K562 (cell line): ENCODE results near the gene FBXL13. TPM values are rescaled to one million over a fixed set of nuclear protein-coding genes. Genes with fewer than 3 reads are reported as not detected.

ENCODE experiments used
- ELF4 ChIP-seq: fragments of 450-650 bp; formaldehyde crosslinking; IDR thresholded peaks from 2 replicates; pipeline ENCODE4 v1.4.0; 2022; ENCODE audit warnings: missing genetic modification characterization
- ESRRA ChIP-seq: fragments of 450-650 bp; IDR thresholded peaks from 2 replicates; pipeline ENCODE4 v1.6.1; 2014; ENCODE audit warnings: low read depth, mild to moderate bottlenecking, moderate library complexity, borderline replicate concordance
- FOSL1 ChIP-seq: fragments of 200-800 bp; sonication (Bioruptor generic); conservative IDR thresholded peaks from 2 replicates; pipeline ENCODE4 v1.6.1; 2016; ENCODE audit warnings: missing genetic modification characterization, missing compliant biosample characterization
- HCFC1 ChIP-seq: IDR thresholded peaks from 2 replicates; pipeline ENCODE4 v1.6.1; 2012; ENCODE audit warnings: low read depth, low read length, improper control_type of control experiment
- HOXB6 ChIP-seq: fragments of 250-450 bp; sonication (Bioruptor Pico); IDR thresholded peaks from 2 replicates; pipeline ENCODE4 v1.5.1; 2022; ENCODE audit warnings: mild to moderate bottlenecking, borderline replicate concordance
- LCOR ChIP-seq: sonication (generic); formaldehyde crosslinking; IDR thresholded peaks from 2 replicates; pipeline ENCODE4 v1.8.0; 2022; ENCODE audit warnings: mild to moderate bottlenecking, missing genetic modification reagents
- LEF1 ChIP-seq: fragments of 450-650 bp; IDR thresholded peaks from 2 replicates; pipeline ENCODE4 v1.6.1; 2016; ENCODE audit warnings: mild to moderate bottlenecking
- MAZ ChIP-seq, 2 experiments: fragments of 450-650 bp in 1 of 2; sonication (generic) in 1 of 2; formaldehyde crosslinking; IDR thresholded peaks in 1 of 2; conservative IDR thresholded peaks in 1 of 2; 2 replicates each; pipeline versions ENCODE4 v1.4.0 to v1.5.0; 2020; ENCODE audit warnings: mild to moderate bottlenecking in 1 of 2, missing genetic modification reagents in 1 of 2
- MEF2A ChIP-seq: IDR thresholded peaks from 2 replicates; pipeline ENCODE4 v1.6.1; 2011; ENCODE audit warnings: low read depth, mild to moderate bottlenecking, low read length, moderate library complexity; ENCODE audit not compliant: control insufficient read depth
- MEF2D ChIP-seq: conservative IDR thresholded peaks from 2 replicates; pipeline ENCODE4 v1.6.1; 2016; ENCODE audit warnings: low read depth, missing genetic modification characterization, missing compliant biosample characterization
- NCOR1 ChIP-seq: fragments of 450-650 bp; IDR thresholded peaks from 2 replicates; pipeline ENCODE4 v1.6.1; 2016; ENCODE audit warnings: mild to moderate bottlenecking, moderate library complexity
- PHB2 ChIP-seq: fragments of 450-650 bp; IDR thresholded peaks from 2 replicates; pipeline ENCODE4 v1.6.1; 2017; ENCODE audit warnings: low read depth
- PRDM10 ChIP-seq: fragments of 450-650 bp; IDR thresholded peaks from 2 replicates; pipeline ENCODE4 v1.6.1; 2018; ENCODE audit not compliant: partially characterized antibody
- SIRT6 ChIP-seq: IDR thresholded peaks from one replicate; pipeline ENCODE4 v1.6.1; 2012; ENCODE audit warnings: low read depth, mild to moderate bottlenecking, control low read depth, inconsistent platforms, low read length, moderate library complexity
- SNAPC5 ChIP-seq: fragments of 250-450 bp; sonication (Bioruptor Pico); IDR thresholded peaks from 2 replicates; pipeline ENCODE4 v1.8.0; 2021; ENCODE audit warnings: moderate library complexity, mild to moderate bottlenecking, inconsistent platforms
- STAT5A ChIP-seq: IDR thresholded peaks from 2 replicates; pipeline ENCODE4 v1.6.1; 2012; ENCODE audit warnings: low read length, inconsistent platforms, borderline replicate concordance
- TEAD4 ChIP-seq, 2 experiments: sonication (generic) in 1 of 2; formaldehyde crosslinking in 1 of 2; IDR thresholded peaks; 2 replicates each; pipeline versions ENCODE4 v1.6.1 to v1.8.0; 2012 to 2022; ENCODE audit warnings: borderline replicate concordance in 1 of 2, inconsistent platforms in 1 of 2, low read length in 1 of 2, mild to moderate bottlenecking in 1 of 2, missing genetic modification reagents in 1 of 2
- XRCC5 ChIP-seq: fragments of 200-400 bp; formaldehyde crosslinking; IDR thresholded peaks from 2 replicates; pipeline ENCODE4 v1.6.1; 2017; ENCODE audit warnings: low read depth, mild to moderate bottlenecking, low read length
- ZBTB43 ChIP-seq: sonication (generic); formaldehyde crosslinking; IDR thresholded peaks from 2 replicates; pipeline ENCODE4 v1.8.0; 2023; ENCODE audit warnings: mild to moderate bottlenecking, missing genetic modification reagents
- ZNF184 ChIP-seq: sonication (generic); formaldehyde crosslinking; IDR thresholded peaks from 2 replicates; pipeline ENCODE4 v1.5.0; 2020; ENCODE audit warnings: missing genetic modification reagents
- ZNF398 ChIP-seq: fragments of 250-450 bp; sonication (Bioruptor Pico); IDR thresholded peaks from 2 replicates; pipeline ENCODE4 v1.8.0; 2021; ENCODE audit warnings: moderate library complexity, mild to moderate bottlenecking, inconsistent platforms
- ZSCAN32 ChIP-seq: fragments of 450-650 bp; formaldehyde crosslinking; IDR thresholded peaks from 2 replicates; pipeline ENCODE4 v1.4.0; 2020; ENCODE audit warnings: mild to moderate bottlenecking, moderate library complexity
- polyA plus RNA-seq, 8 experiments: library from polyadenylated mRNA; depleted of rRNA in 4 of 8; stranded (reverse) in 5 of 8; unstranded in 3 of 8; fragments of >200 nt; fragmentation: Nextera tagmentation in 2 of 8; fragmentation: Illumina TruSeq in 1 of 8; extraction: Ambion mirVana in 2 of 8; extraction: Trizol in 1 of 8; gene quantifications; 2 replicates each; pipeline versions ENCODE4 v1.2.1 to v1.2.3, GENCODE V29; 2011 to 2014; ENCODE audit warnings: inconsistent platforms in 1 of 8, missing spikeins in 1 of 8
- total RNA-seq, 7 experiments: library from RNA; depleted of rRNA in 6 of 7; stranded (reverse); fragments of >200 nt in 6 of 7; fragmentation: Illumina TruSeq in 2 of 7; extraction: Trizol in 2 of 7; gene quantifications; 2 replicates each; pipeline versions ENCODE4 v1.2.1 to v1.2.3, GENCODE V29; 2011 to 2021; ENCODE audit warnings: low replicate concordance in 1 of 7

FBXL13 gene
- total and polyA plus RNA-seq, 9 of the 15 experiments (the other 6 are each of a cell fraction or from before 2014, with no cell fraction given) = 16.3 to 55.0 (median 25.4) TPM

- TF ChIP-seq SIRT6 (no peak), XRCC5 (0 out of 2 replicates have a peak, but pooled peaks have one; percentile 58), HCFC1 (peak; percentile 17; the same call in 1 of the 2 replicates), ZSCAN32 (CRISPR knock-in tag) (no peak), MEF2A (peak; percentile 58; the same call in 1 of the 2 replicates), TEAD4 (IDR thresholded peaks at IDR 0.05; ENCODE audit: low read length) (peak; percentile 99), TEAD4 (CRISPR knock-in tag; IDR thresholded peaks at IDR 0.05; ENCODE audit: borderline replicate concordance) (no peak), SNAPC5 (CRISPR knock-in tag) (no peak), MEF2D (peak; percentile 68; the same call in 1 of the 2 replicates), STAT5A (peak; percentile 94), PHB2 (peak; percentile 89), PRDM10 (peak; percentile 95), NCOR1 (peak; percentile 97), ESRRA (peak; percentile 93), HOXB6 (CRISPR knock-in tag) (no peak), LCOR (peak; percentile 99), ZBTB43 (CRISPR knock-in tag) (peak; percentile 79; the same call in 1 of the 2 replicates), LEF1 (peak; percentile 97), MAZ (CRISPR knock-in tag; conservative IDR thresholded peaks at IDR 0.05 in 1 of 2, IDR thresholded peaks at IDR 0.05 in 1 of 2) (peak in 1 of 2 experiments; percentile 68; a peak in 2 of 4 replicates), ELF4 (CRISPR knock-in tag) (peak; percentile 81; the same call in 1 of the 2 replicates), ZNF184 (CRISPR knock-in tag) (no peak), ZNF398 (no peak), FOSL1 (tag) (peak; percentile 60)
Measured at GRCh38 chr7:103119791-103120291, 45.2 kb upstream of the FBXL13 start (continued).
